RWPE2 (cell line): ENCODE measurements around the gene VAT1.

Experiments
- ATAC-seq: fragments of 200-7000 bp; cut with Tn5 transposase; 3 replicates; pipeline ENCODE4 v1.9.1; 2021; ENCODE audit warnings: low read depth
- DNase-seq: peaks from one replicate; pipeline ENCODE4 v3.0.0-alpha.2; 2020; ENCODE audit warnings: low spot score
- H3K27ac ChIP-seq: fragments of 450-650 bp; 2 replicates; pipeline ENCODE4 v1.5.1; 2017; ENCODE audit warnings: mild to moderate bottlenecking; ENCODE audit not compliant: poor library complexity, severe bottlenecking
- H3K27me3 ChIP-seq: fragments of 250-450 bp; sonication (Bioruptor Pico); 2 replicates; pipeline ENCODE4 v1.5.1; 2021; ENCODE audit warnings: mild to moderate bottlenecking, moderate library complexity; ENCODE audit not compliant: insufficient read depth, poor library complexity, severe bottlenecking
- H3K36me3 ChIP-seq: fragments of 250-450 bp; sonication (Bioruptor Pico); 2 replicates; pipeline ENCODE4 v1.5.1; 2020; ENCODE audit warnings: low read depth, mild to moderate bottlenecking, moderate library complexity
- H3K4me1 ChIP-seq: fragments of 250-450 bp; sonication (Bioruptor Pico); 2 replicates; pipeline ENCODE4 v1.5.1; 2021; ENCODE audit warnings: mild to moderate bottlenecking, moderate library complexity; ENCODE audit not compliant: insufficient read depth, poor library complexity, severe bottlenecking
- H3K4me3 ChIP-seq: fragments of 250-450 bp; sonication (Bioruptor Pico); 2 replicates; pipeline ENCODE4 v1.5.1; 2021; ENCODE audit warnings: mild to moderate bottlenecking, moderate library complexity; ENCODE audit not compliant: severe bottlenecking
- H3K9me3 ChIP-seq: fragments of 250-450 bp; sonication (Bioruptor Pico); 2 replicates; pipeline ENCODE4 v1.5.1; 2021; ENCODE audit warnings: mild to moderate bottlenecking, moderate library complexity; ENCODE audit not compliant: severe bottlenecking
- TF ChIP-seq, protein P1 (sequence below): fragments of 450-650 bp; IDR thresholded peaks from one replicate; pipeline ENCODE4 v1.5.1; 2017; ENCODE audit warnings: mild to moderate bottlenecking, moderate library complexity; ENCODE audit not compliant: poor library complexity, severe bottlenecking

VAT1 gene

DNA sequence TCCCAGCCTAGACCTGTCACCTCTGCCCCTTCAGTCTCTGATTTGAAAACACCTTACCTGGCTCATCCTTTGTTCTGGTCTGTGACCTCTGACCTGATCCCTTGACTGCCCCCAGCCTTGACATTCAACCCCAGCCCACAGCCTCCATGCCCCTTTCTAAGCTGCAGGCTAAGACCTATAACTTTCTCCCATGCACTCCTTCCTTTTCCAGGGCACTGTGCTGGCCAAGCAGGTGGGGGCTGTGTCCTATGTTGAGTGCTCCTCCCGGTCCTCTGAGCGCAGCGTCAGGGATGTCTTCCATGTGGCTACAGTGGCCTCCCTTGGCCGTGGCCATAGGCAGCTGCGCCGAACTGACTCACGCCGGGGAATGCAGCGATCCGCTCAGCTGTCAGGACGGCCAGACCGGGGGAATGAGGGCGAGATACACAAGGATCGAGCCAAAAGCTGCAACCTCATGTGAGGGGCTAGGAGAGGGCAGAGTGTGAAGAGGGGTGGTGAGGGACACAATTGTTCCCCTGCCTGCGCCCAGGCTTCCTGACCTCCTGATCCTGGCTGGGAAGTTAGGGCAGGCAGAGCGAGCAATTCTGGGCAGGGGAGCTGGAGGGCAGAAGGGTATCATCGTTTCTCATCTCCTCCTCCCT is 6.2 kb upstream of the VAT1 start:
- DNase-seq: no peak
- no peaks in the 10 kb centered on the region for H3K27me3 ChIP-seq

DNA sequence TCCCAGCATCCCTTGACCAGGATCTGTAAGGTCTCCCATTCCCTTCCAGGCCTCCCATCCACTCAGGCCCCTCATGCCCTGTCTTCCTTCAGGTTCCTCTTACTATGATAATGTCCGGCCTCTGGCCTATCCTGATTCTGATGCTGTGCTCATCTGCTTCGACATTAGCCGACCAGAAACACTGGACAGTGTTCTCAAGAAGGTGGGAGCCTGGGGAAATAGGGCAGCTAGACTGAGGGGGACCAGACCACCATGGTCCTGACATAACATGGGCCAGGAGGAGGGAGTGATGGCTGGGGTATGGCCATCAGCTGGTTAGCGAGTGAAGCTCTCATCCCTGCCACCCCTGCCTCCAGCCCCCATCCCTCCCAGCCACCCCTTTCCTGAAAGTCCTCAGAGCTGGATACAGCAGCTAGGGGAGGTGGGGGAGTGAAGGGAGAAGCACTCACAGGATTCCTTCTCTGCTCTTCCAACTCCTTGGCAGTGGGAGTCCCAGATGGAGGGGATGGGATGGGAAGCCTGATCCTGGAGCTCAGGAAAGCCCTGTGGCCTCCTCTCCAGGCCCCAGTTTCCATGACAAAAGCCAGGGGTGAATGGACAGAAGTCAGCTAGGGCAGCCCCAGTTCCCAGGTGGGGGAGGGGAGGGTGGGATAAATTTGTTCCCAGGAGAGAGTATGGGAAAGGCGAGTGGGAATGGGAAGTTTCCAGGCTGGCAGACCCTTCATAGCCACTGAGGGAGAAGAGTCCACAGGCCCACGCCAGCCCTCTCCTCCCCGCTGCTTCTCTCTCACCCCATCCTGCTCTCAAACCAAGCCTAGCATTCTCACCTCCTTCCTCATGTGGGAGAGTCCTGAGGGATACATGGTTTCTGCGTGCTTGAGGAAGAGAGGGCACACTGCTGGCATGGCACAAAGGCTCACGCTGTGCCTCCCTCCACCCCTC is 5.2 kb upstream of the VAT1 start:
- TF ChIP-seq, protein P1, sequence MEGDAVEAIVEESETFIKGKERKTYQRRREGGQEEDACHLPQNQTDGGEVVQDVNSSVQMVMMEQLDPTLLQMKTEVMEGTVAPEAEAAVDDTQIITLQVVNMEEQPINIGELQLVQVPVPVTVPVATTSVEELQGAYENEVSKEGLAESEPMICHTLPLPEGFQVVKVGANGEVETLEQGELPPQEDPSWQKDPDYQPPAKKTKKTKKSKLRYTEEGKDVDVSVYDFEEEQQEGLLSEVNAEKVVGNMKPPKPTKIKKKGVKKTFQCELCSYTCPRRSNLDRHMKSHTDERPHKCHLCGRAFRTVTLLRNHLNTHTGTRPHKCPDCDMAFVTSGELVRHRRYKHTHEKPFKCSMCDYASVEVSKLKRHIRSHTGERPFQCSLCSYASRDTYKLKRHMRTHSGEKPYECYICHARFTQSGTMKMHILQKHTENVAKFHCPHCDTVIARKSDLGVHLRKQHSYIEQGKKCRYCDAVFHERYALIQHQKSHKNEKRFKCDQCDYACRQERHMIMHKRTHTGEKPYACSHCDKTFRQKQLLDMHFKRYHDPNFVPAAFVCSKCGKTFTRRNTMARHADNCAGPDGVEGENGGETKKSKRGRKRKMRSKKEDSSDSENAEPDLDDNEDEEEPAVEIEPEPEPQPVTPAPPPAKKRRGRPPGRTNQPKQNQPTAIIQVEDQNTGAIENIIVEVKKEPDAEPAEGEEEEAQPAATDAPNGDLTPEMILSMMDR: no peak
- ATAC-seq: no peak

More for the DNA sequence above, 6.2 kb upstream of the VAT1 start:
- Histone ChIP-seq H3K4me1 (no peaks in the 10 kb centered on the region), H3K36me3 (no peaks in the 10 kb centered on the region), H3K9me3 (no peaks in the 10 kb centered on the region), H3K27ac (no peak overlapping the region), H3K4me3 (no peak overlapping the region)
- ATAC-seq: no peak
- TF ChIP-seq, protein P1: no peak

DNA sequence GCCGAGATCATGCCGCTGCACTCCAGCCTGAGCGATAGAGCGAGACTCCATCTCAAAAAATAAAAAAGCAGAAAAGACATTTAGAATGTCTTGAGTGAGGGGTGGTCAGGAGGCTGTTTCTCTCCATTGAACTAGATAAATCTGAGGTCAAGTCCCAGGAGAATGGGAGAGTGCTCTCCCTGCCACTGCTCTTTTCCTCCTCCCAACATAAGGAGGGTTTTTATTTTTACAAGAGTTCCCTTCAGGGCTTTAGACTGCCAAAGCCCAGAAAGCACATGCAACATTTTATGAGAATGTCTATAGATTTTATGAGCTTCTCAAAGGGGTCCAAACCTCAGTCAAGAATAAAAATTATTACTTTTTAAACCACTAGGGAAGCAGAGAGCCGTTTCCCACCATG is 4.4 kb upstream of the VAT1 start:
- Histone ChIP-seq H3K27me3 (no peaks in the 10 kb centered on the region), H3K4me3 (no peak overlapping the region), H3K36me3 (no peaks in the 10 kb centered on the region), H3K4me1 (no peaks in the 10 kb centered on the region), H3K27ac (no peak overlapping the region), H3K9me3 (no peaks in the 10 kb centered on the region)
- ATAC-seq: no peak
- DNase-seq: no peak
- TF ChIP-seq, protein P1: no peak

More for the DNA sequence above, 5.2 kb upstream of the VAT1 start:
- no peaks in the 10 kb centered on the region for H3K9me3 ChIP-seq
- H3K4me1 ChIP-seq: no peaks in the 10 kb centered on the region
- no peak overlapping the region for H3K4me3 ChIP-seq
- H3K27ac ChIP-seq: no peak overlapping the region
- DNase-seq: no peak
- H3K27me3 ChIP-seq: no peaks in the 10 kb centered on the region
- H3K36me3 ChIP-seq: no peaks in the 10 kb centered on the region

DNA sequence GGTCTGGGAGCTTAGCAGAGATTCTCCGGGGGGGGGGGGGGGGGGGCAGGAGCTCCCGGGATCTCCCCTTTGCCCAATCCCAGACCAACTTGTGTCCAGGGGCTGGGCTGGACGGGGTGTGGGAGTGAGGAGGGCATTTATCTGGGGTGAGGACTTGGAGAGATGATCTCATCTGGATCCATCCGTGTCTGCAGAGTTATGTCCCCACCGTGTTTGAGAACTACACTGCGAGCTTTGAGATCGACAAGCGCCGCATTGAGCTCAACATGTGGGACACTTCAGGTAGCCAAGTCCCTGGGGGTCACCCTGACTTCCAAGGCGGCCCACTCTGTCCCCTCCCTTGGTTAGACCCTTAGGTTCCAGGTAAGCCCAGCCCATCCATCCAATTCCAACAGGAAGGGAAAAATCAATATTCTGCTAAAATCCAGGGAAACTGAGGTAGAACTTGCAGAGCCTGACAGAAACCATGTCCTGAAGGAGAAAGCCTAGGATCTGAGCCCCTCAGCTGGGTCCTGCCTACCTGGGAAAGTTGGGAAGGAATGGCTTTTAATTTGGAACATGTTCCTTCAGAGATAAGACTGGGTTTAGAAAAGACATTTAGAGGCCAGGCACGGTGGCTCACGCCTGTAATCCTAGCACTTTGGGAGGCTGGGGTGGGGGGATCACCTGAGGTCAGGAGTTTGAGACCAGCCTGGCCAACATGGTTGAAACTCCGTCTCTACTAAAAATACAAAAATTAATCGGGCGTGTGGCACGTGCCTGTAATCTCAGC is 3.8 kb upstream of the VAT1 start:
- TF ChIP-seq, protein P1: no peak
- Histone ChIP-seq H3K27ac (no peak overlapping the region), H3K36me3 (no peaks in the 10 kb centered on the region), H3K4me1 (no peaks in the 10 kb centered on the region), H3K27me3 (no peaks in the 10 kb centered on the region), H3K4me3 (no peak overlapping the region), H3K9me3 (no peaks in the 10 kb centered on the region)
- ATAC-seq: no peak
- no peak for DNase-seq
